GM13976 (cell line): Measurements from ENCODE around the gene MSX2.

Experiments used
- DNase-seq: peaks from one replicate; pipeline ENCODE4 v3.0.0; 2012; ENCODE audit warnings: low spot score
- in situ Hi-C: fragments of 300-500 bp; cut with MboI; formaldehyde crosslinking; loops from one replicate; pipeline ENCODE4 v1.12.0; 2022; ENCODE audit warnings: low sequenced_read_pairs, mixed read lengths, inconsistent platforms; ENCODE audit not compliant: unreplicated experiment
- TF ChIP-seq, protein P1 (sequence below): IDR thresholded peaks from 2 replicates; pipeline ENCODE4 v1.5.1; 2012; ENCODE audit warnings: borderline replicate concordance, mild to moderate bottlenecking; ENCODE audit not compliant: insufficient read depth; ENCODE audit errors: extremely low read depth, missing control alignments, control extremely low read depth

Gene MSX2

DNA sequence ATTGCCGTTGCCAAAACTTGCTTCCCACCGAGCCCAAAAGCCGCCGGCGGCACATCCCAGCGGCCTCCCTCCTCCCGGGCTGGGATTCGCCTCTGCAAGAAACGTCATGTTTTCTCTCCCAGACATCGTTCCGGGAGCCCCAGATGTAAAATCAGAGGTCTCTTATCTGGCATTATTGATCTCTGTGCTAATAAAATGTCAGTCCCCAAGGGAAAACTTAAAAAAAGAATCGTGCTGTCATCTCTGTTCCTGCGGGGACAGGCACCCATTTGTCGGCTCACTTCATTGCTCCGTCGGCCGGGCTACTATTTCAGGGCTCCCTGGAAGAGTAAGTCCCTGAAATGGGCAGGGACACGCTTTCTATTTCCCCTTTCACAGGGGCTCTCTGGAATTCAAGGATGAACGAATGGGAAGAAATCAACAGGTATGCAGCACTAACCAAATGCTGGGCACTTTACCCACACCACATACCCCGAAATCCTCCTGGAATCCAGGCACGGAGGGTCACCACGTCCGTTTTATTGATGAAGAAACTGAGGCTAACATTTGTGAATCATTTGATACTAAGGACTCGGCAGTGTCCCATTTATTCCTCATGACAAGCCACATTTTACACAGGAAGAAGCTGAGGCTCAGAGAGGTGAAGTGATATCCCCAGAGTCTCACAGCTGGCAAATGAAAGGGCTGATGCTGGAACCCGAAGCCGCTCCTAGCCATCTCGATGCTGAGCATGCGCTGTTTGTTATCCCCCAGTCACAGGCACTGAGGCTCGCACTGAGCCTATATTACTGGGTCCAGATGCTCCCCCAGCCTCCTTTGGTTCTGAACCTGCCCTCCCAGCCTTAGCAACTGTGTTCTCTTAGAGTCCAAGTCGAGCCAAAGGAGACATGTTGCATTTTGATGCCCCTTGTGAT, 35.7 kb upstream of the MSX2 start:
- in situ Hi-C loops: no loop called here
- DNase-seq: no peak
- TF ChIP-seq, protein P1, sequence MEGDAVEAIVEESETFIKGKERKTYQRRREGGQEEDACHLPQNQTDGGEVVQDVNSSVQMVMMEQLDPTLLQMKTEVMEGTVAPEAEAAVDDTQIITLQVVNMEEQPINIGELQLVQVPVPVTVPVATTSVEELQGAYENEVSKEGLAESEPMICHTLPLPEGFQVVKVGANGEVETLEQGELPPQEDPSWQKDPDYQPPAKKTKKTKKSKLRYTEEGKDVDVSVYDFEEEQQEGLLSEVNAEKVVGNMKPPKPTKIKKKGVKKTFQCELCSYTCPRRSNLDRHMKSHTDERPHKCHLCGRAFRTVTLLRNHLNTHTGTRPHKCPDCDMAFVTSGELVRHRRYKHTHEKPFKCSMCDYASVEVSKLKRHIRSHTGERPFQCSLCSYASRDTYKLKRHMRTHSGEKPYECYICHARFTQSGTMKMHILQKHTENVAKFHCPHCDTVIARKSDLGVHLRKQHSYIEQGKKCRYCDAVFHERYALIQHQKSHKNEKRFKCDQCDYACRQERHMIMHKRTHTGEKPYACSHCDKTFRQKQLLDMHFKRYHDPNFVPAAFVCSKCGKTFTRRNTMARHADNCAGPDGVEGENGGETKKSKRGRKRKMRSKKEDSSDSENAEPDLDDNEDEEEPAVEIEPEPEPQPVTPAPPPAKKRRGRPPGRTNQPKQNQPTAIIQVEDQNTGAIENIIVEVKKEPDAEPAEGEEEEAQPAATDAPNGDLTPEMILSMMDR: no peak

- TF ChIP-seq, protein P1: no peak
- in situ Hi-C loops: no loop called here
- DNase-seq: no peak
These were observed 34.1 kb upstream of the MSX2 start for GRCh38 chr5:174690271-174690670.

DNA sequence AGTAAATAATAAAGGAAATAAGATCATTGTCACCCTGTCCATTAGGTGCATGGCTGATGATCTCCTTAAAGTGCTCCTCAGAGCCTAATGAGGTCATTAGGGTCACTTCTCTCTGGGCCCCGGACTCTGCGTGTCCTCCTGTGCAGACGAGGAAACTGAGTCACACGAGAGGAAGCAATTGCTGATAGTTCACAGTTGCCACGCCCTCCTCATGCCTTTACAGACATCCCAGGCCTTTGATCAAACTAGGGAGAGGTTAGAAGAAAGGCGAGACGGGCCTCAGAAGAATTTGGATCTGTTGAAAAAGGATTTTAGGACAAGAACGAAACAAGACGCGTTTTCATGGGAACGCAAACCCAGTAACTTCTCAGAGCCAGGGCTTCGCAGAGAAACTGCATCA, 32.0 kb upstream of the MSX2 start:
- in situ Hi-C loops: no loop called here
- TF ChIP-seq, protein P1: no peak
- no peak for DNase-seq

DNA sequence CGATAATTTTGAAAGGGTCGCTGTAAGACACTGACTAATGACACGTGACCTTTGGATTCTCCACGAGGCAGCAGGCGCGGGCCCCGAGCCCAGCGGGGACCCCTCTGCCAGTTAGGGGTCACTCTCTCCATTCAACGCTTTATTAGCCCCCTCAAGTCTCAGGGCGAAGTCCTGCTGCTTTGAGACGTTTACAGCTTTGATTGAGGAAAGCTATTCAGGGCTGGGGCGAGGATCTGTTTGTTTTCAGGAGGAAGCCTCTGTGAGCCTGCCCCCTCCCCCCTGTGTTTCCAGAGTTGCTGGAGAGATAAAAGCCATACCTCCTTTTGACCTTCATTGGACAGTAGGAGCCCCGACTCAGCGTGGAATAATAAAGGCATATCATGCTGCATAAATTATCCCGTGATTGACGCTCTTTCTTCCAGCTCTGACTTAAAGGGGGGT, 31.4 kb upstream of the MSX2 start:
- TF ChIP-seq, protein P1: no peak
- in situ Hi-C loops: no loop called here
- no peak for DNase-seq

DNA sequence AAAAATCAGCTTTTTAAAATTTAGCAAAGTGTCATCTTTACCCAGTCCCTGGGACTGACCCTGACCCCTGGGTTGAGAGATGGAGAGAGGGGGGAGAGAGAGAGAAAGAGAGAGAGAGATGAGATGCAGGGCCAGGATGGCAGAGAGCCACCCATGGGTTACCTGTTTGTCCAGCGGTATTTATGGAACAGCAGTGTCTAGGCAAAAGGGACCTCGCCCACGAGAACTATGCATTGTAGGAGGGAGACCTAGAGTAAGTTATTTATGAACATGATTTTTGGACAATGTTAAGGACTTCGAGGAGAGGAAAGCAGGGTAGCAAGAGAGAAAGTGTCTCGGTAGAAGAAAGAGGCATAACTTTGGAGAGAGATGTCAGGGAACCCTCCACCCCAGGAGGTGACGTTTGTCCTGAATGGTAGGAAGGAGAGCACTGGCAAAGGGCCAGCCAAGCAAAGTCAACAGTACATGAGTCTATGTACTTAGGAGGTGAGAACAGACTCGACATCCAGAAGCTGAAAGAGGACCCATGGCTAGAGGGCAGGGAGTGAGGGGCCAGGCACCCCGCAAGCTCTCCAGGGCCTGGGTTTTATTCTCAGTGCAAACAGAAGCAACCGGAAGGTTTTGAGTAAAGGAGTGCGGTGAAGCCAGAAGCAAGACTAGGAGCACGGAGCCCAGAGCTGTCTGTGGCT, 30.5 kb upstream of the MSX2 start:
- in situ Hi-C loops: no loop called here
- TF ChIP-seq, protein P1: no peak
- DNase-seq: no peak

- TF ChIP-seq, protein P1: no peak
- in situ Hi-C loops: no loop called here
- DNase-seq: no peak
These were observed 29.8 kb upstream of the MSX2 start for GRCh38 chr5:174694611-174695010.
